ENCODE results near the gene STX10.

STX10 gene, protein sequence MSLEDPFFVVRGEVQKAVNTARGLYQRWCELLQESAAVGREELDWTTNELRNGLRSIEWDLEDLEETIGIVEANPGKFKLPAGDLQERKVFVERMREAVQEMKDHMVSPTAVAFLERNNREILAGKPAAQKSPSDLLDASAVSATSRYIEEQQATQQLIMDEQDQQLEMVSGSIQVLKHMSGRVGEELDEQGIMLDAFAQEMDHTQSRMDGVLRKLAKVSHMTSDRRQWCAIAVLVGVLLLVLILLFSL

GRCh38 chr19:13150187-13150930, at the start of gene STX10, which contains the start of gene IER2:
Gene STX10, minus strand, starts transcription at chr19:13150375. Its CDS starts 202 bp downstream, at chr19:13150173.
Gene IER2, plus strand, starts transcription at chr19:13150411. Its CDS starts 2,776 bp downstream, at chr19:13153187.
- TF ChIP-seq, protein P1, sequence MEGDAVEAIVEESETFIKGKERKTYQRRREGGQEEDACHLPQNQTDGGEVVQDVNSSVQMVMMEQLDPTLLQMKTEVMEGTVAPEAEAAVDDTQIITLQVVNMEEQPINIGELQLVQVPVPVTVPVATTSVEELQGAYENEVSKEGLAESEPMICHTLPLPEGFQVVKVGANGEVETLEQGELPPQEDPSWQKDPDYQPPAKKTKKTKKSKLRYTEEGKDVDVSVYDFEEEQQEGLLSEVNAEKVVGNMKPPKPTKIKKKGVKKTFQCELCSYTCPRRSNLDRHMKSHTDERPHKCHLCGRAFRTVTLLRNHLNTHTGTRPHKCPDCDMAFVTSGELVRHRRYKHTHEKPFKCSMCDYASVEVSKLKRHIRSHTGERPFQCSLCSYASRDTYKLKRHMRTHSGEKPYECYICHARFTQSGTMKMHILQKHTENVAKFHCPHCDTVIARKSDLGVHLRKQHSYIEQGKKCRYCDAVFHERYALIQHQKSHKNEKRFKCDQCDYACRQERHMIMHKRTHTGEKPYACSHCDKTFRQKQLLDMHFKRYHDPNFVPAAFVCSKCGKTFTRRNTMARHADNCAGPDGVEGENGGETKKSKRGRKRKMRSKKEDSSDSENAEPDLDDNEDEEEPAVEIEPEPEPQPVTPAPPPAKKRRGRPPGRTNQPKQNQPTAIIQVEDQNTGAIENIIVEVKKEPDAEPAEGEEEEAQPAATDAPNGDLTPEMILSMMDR (IDR thresholded peaks at IDR 0.05) = peak; percentile 30; the same call in 1 of the 2 replicates

GRCh38 chr19:13198634-13199033, 48.5 kb upstream of the STX10 start:
- TF ChIP-seq, protein P1 (IDR thresholded peaks at IDR 0.05) = no peak

- TF ChIP-seq, protein P1 (IDR thresholded peaks at IDR 0.05) = no peak
Measured at GRCh38 chr19:13195678-13196077, 45.5 kb upstream of the STX10 start.

- TF ChIP-seq, protein P1 (IDR thresholded peaks at IDR 0.05) = no peak
Measured at GRCh38 chr19:13190781-13191540, 40.8 kb upstream of the STX10 start.

DNA sequence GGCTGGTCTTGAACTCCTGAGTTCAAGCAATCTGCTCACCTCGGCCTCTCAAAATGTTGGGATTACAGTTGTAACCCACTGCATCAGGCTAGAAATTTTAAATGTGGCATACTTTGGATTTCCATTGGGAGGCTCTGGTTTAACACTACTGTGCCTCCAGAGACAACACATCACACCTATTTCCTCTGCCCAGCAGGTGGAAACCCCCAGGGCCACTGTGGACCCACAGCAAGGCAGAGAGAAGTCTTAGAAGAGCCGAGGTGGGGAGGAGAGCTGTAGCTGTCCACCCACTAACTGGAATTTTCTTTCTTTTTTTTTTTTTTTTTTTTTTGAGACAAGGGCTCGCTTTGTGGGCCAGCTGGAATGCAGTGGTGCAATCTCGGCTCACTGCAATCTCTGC, 39.4 kb upstream of the STX10 start:
- TF ChIP-seq, protein P1 (IDR thresholded peaks at IDR 0.05) = no peak

GRCh38 chr19:13187419-13187818, 37.2 kb upstream of the STX10 start:
- TF ChIP-seq, protein P1 (IDR thresholded peaks at IDR 0.05) = no peak

GRCh38 chr19:13181747-13182388, 31.7 kb upstream of the STX10 start:
- TF ChIP-seq, protein P1 (IDR thresholded peaks at IDR 0.05) = no peak

Data from LNCAP (cell line).